SK-N-SH (cell line): ENCODE data around the gene BNC2.

Source experiments
- EP300 ChIP-seq, 2 experiments: IDR thresholded peaks; 2 replicates each; pipeline versions ENCODE4 v1.4.0 to v1.6.1; 2012; ENCODE audit warnings: borderline replicate concordance in 1 of 2, low read depth in 1 of 2, low read length in 1 of 2
- FOXJ3 ChIP-seq: sonication (generic); formaldehyde crosslinking; IDR thresholded peaks from 2 replicates; pipeline ENCODE4 v1.5.1; 2020; ENCODE audit warnings: mild to moderate bottlenecking, missing genetic modification reagents
- MXI1 ChIP-seq: IDR thresholded peaks from 2 replicates; pipeline ENCODE4 v1.6.1; 2012; ENCODE audit warnings: mild to moderate bottlenecking, low read depth, low read length, improper control_type of control experiment
- NRF1 ChIP-seq: IDR thresholded peaks from 2 replicates; pipeline ENCODE4 v1.6.1; 2012; ENCODE audit warnings: low read depth, mild to moderate bottlenecking, low read length
- POLR2AphosphoS5 ChIP-seq: IDR thresholded peaks from 2 replicates; pipeline ENCODE4 v1.6.1; 2012; ENCODE audit warnings: low read depth, low read length
- RFX5 ChIP-seq: IDR thresholded peaks from 2 replicates; pipeline ENCODE4 v1.6.1; 2012; ENCODE audit warnings: mild to moderate bottlenecking, improper control_type of control experiment, low read length
- TF ChIP-seq, protein P1 (sequence below): fragments of 200-600 bp; sonication (generic); IDR thresholded peaks from 2 replicates; pipeline ENCODE4 v1.6.1; 2017; ENCODE audit warnings: antibody characterized with exemption, mild to moderate bottlenecking, moderate library complexity
- TF ChIP-seq, protein P2 (sequence below): fragments of 150-350 bp; IDR thresholded peaks from 2 replicates; pipeline ENCODE4 v1.6.1; 2017; ENCODE audit warnings: antibody characterized with exemption, low read length, low read depth, borderline replicate concordance

DNA sequence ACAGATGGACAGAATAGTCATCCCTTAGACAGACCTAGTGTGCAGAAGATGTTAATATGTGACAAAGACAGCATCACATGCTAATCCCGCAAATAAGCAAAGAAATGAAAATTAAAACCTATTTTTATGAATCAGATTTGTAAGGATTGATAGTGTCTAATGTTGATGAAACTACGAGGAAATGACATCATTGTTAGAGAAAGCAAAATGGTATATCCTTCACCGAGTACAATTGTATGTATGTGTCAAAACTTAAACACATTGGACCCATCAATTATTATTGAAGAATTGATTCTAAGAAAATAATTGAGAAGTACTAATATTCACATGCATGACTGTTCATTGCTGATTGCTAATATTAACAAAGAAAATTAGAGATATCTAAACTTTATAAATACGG is 493.2 kb downstream of the BNC2 start:
- TF ChIP-seq, protein P1, sequence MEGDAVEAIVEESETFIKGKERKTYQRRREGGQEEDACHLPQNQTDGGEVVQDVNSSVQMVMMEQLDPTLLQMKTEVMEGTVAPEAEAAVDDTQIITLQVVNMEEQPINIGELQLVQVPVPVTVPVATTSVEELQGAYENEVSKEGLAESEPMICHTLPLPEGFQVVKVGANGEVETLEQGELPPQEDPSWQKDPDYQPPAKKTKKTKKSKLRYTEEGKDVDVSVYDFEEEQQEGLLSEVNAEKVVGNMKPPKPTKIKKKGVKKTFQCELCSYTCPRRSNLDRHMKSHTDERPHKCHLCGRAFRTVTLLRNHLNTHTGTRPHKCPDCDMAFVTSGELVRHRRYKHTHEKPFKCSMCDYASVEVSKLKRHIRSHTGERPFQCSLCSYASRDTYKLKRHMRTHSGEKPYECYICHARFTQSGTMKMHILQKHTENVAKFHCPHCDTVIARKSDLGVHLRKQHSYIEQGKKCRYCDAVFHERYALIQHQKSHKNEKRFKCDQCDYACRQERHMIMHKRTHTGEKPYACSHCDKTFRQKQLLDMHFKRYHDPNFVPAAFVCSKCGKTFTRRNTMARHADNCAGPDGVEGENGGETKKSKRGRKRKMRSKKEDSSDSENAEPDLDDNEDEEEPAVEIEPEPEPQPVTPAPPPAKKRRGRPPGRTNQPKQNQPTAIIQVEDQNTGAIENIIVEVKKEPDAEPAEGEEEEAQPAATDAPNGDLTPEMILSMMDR: no peak
- TF ChIP-seq RFX5 (no peak), POLR2AphosphoS5 (no peak), EP300 (IDR thresholded peaks at IDR 0.05; ENCODE audit: borderline replicate concordance in 1 of 2, low read depth in 1 of 2, low read length in 1 of 2) (no peak), FOXJ3 (CRISPR knock-in tag) (no peak), MXI1 (no peak), NRF1 (no peak)
- TF ChIP-seq, protein P2, sequence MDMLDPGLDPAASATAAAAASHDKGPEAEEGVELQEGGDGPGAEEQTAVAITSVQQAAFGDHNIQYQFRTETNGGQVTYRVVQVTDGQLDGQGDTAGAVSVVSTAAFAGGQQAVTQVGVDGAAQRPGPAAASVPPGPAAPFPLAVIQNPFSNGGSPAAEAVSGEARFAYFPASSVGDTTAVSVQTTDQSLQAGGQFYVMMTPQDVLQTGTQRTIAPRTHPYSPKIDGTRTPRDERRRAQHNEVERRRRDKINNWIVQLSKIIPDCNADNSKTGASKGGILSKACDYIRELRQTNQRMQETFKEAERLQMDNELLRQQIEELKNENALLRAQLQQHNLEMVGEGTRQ: no peak
